GM21786 (cell line): ENCODE data around the gene ING3.
"Not testable (repeated sequence)": the region's sequence is repeated elsewhere in the genome, so short reads cannot be mapped to it uniquely, and the experiment has no call there.

Source experiments
- ATAC-seq: cut with Tn5 transposase; IDR thresholded peaks from one replicate; pipeline ENCODE4 v1.9.1; 2021; ENCODE audit not compliant: unreplicated experiment

ING3 gene

DNA sequence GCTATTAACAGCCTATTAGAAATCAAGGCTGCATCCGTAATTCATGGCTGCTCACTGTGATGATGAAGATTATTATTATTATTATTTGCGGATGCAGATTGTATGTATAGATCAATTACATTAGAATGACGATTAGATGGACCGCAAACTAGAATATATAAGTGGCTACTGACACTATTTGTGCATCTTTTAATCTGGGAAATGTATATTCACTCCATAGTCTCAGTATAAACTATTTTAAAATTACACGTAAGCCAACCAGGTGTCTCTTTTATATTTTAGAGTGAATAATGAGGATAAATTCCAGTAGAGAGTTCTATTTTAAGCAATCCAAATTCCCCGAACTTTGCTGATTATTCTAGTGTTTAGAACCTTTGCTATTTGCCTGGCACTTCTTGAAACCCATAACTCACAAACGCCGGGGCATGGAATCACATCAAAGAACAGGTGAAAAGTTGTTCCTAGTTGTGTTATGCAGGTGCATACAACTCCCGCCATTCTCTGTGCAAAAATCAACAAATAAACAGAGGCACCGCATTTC lies 509 bp upstream of the ING3 start:
- ATAC-seq, result no peak

DNA sequence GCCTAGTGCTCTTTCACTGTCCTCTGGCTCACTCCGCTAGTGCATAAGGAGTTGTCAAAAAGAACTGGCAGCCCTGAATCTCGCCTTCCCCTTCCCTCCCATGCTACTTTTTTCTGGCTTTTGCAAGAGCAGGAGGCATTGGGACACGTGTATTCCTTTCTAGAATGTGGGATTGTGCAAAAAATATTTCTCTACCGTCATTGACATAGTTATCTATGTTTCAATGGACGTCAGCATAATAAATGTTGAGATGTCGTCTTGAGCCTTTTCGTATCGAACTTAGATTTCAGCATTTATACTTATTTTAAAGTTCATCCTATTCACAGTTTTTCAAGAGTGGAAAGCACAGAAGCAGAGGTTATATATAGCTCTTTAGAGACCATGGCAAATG lies 727 bp downstream of the ING3 start:
- ATAC-seq, result no peak

DNA sequence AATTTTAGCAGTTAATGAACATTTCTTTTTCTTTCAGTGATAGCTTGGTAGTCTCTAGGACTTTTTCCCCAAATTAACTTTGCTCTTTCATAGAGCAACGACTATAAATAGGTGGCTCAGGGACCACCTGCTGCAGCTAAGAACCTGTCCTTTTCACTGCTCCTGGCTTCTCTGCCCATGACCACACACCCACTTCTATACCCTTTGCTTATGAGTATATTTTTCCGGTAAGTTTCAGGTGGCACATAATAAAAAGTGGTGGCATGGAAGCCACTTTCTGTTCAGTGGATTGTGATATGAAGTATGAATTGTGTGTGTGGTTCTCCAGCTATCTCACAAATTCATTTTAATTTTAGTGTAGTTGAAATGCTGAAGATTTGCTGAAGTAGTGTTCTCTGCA lies 1.2 kb downstream of the ING3 start:
- no peak for ATAC-seq

DNA sequence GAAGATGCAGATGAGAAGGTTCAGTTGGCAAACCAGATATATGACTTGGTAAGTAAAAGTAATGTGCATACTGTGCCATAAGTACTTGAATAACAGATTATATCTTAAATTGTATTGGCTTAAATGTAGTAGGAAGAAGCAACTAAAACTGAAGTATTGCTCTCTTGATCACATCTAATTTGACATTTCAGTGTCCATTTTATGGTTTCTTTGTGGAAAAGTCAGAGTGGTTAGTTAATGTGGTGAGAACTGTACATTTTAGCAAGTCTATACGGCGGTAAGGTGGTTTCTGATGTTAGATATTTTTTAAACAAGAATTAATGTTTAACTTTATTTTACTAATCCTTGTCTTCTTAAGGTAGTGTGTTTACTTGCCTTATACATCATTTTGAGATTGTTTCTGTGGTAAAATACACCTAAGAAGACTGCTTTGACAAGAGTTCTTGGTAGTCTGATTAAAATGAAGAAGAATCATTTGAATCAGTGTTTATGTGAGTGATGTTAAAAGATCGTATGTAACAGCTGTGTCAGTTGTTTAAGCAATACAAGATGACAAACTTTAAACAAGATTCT lies 5.1 kb downstream of the ING3 start:
- peak; percentile 34 for ATAC-seq

DNA sequence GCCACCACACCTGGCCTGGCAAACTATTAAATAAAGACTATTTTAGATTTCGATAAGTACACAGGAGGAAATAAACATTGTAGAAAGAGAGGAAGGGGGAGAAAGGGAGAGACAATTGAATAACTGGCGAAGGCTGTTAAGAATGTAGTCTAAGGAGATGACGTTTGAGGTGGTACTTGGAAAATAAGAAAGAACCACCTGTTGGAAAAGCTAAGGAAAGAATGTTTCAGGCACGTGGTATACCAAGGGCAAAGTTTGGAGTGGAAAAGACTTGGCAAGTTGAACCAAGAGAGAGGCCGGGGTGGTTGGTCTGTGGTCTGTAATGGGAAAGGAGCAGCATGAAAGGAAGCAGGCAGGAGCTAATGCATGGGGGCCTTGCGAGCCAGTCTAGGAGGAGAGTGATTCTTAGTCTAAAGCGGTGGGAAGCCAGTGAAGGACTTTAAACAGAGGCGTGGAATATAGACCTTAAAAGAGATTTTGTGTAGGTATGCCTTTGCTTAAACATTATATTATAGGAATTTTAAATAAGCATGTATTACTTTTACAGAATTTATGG lies 9.4 kb downstream of the ING3 start:
- no peak for ATAC-seq

DNA sequence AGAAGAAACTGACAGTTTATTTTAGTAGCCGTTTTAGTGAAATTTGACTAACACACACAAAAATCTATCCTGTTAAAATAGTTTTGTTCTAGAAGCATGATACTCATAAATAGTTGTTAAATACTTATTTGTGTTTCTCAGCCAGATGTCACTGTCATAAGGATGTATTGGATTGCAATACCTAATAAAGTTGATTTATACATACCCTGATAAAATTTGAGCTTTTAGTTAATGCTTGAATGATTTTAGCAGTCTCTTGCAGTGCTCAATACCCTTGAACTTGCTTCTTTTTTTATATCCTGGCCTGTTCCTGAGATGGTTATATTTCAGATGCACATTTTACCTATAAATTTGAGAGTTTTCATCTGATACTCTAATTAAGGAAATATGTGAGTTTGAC lies 10.1 kb downstream of the ING3 start:
- ATAC-seq, result no peak

DNA sequence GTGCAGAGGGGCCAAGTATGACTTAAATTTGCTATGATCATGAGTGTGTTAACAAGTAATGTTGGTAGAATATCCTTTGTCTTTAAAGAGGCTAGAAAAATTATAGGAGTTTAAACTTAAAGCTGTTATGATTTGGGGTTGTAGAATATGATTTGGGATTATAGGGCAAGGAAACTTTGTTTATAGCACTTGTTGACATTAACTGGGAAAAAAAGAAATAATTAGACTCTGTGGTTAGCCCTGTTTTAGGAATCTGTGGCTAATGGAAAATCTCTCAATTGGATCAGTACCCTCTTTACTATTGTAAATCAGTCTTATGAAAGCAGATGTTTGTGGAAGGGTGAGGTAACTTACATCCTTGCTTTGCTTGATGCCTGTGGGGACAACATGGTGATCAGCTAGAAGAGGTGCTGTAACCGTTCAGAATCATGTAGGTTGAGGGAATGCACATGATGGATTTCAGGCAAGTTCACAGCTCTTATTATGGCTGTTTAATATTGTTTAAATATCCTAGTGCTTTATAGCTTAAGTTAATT lies 11.1 kb downstream of the ING3 start:
- no peak for ATAC-seq

DNA sequence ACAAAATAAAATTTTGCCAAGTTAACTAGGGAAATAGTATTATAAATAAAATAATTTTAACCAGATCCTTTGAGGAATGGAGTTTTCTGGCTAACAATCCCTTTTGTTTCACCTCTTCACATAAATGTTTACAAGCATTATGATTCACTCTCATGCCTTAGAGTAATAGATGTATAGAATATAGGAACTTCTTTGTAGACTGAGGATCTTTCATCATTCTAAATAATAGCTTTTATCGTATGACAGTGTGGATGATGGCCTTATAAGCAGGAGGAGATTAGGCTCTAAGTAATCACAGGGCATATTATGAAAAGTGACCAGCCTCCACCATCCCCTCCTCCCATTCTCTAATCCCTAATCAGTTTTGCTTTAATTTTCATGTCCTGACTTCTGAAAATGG lies 13.5 kb downstream of the ING3 start:
- no peak for ATAC-seq

DNA sequence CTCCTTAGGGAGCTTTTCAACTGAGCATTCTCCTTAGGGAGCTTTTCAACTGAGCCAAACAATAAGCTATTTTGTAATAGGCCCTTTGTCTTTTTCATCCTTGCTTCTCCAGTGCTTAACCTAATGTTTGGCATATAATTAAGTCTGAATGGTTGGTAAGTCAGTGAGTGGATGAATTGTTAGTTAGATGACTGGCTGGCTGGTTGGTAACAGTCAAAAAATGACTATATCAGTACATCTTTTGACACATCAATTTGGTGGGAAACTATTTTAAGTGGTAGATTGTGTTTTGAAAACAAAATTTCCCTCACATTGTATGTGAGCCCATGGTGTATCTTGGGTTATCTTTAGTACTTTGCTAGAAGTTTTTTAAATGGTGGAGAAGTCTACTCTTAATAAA lies 16.4 kb downstream of the ING3 start:
- no peak for ATAC-seq

DNA sequence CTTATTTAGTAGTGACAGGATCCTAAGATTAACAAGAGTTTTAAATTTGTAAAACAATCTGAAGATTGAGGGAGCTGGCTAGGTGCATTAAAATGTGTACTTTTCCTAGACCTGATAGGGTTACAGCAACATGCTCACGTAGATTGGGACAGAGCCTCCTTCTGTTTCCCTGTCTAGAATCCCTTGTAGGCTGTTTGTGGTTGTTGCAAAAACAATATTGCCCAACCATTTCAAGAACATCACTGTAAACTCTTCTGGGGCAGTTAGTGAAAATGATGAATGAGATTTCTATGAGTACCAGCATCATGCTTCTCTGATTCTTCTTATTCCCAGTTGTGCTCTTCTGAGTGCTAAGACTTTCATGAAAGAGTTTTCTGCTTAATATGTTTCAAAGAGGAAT lies 23.3 kb downstream of the ING3 start:
- no peak for ATAC-seq

DNA sequence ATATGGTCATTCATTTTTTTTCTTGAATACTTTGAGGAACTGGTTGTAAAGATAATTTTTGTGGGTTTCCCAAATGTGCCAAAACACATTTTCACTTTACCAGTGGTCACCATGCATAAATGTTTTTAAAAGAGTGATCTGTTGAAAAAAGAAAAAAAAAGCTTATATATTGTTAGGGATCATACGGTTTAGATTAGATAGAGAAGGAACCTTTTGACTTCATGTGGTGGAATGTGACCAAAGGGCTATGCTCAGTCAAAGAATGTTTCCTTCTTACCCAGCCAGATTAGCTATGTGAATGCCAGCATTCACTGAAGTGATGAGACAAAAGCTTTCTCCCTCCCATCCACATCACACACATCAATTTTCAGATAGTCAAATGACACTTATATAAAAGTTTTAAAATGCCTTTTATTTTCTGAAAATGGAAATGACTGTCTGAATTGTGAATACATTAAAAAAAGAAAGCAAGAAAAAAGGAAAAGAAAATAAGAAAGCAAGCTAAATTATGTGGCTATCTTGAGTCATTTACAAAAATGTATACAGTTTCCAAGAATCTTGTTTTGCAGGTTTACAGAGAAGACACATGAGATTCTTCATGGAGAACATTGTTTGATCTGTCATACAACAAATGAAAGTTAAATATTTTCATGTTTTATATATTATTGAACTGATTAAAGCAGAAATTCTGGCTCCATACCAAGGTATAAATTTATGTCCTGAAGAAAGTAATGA lies 29.4 kb downstream of the ING3 start:
- no peak for ATAC-seq

DNA sequence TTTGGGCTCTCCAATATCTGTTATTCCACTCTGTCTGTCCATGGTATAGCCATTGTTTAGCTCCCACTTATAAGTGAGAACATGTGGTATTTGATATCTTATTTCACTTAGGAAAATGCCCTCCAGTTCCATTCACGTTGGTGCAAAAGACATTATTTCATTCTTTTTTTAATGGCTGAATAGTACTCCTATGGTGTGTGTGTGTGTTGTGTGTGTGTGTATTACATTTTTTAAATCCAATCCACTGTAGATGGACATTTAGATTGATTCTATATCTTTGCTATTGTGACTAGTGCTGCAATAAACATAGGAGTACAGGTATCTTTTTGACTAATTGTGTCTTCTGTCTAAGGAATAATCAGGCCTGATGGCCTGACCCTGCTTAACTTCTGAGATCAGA lies 30.5 kb downstream of the ING3 start:
- no peak for ATAC-seq

DNA sequence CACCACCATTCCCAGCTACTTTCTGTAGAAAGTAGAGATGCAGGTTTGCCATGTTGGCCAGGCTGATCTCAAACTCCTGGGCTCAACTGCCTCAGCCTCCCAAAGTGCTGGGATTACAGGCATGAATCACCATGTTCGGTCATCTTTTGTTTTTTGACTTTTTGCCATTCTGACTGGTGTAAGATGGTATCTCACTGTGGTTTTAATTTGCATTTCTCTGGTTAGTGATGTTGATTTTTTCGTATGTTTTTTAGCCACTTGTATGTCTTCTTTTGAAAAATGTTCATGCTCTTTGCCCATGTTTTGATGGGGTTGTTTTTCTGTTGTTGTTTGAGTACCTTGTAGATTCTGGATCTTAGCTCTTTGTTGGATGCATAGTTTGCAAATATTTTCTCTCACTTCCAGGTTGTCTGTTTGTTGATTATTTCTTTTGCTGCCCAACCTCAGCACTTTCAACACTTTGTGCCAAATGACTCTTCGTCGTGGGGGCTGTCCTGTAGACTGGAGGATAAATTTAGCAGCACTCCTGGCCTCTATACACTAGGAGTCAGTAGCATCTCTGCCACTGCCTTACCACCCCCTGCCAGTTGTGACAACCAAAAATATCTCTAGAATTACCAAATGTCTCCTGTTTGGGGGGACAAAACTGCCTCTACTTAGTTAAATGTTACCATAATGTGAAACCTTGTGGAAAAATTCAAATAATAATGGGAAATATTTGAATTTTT lies 31.5 kb downstream of the ING3 start:
- no peak for ATAC-seq

DNA sequence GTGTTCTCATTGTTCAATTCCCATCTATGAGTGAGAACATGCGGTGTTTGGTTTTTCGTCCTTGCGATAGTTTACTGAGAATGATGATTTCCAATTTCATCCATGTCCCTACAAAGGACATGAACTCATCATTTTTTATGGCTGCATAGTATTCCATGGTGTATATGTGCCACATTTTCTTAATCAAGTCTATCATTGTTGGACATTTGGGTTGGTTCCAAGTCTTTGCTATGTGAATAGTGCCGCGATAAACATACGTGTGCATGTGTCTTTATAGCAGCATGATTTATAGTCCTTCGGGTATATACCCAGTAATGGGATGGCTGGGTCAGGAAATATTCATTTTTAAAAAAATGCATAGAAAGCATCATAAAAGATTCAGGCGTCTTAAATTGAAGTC lies 33.0 kb downstream of the ING3 start:
- ATAC-seq, result not testable (repeated sequence)

DNA sequence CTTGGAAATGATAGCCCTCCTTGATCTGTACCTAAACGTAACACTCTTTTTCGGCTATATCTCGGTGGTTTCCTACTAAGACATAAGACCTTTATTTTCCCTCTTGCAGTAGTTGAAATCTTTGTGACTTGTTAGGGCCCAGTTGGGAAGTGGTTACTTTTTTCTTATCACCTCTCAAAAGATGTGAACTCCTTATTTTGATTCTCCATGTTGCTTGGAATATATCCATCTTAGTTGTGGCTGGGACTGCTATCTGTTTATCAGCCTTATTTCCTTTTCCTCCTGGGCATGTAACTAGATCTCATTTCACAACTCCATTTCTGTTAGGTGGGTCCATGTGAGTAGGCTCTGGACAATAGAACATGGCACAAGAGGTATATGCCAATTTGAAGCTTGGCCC lies 33.8 kb downstream of the ING3 start:
- no peak for ATAC-seq

DNA sequence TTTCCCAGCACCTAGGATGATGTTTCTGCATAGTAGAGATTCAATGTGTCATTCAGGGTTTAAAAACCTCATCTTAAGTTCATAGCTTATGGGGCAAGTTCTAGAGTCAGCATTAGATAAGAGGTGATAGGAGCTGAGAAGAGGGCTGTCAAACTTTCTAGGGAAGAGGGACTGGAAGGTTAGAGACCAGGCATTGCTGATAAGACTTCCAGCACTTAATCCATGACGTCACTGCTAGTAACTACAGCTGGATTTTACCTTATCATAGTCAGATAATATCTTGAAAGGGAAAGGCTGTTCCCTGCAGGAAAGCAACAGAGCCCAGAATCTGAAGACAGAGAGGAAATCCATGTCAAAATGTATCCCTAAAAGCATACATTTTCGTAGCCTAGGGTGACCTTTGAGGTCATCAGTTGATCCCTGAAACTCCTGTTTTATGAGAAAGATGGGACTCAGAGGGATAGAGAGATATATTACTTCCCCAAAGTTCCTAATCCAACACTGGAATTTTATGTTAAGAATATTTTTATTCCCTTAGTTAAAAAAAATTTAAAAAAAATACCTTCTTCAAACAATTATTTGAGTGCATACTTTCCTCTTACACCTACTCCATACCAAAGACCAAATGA lies 34.7 kb downstream of the ING3 start:
- ATAC-seq, result no peak

DNA sequence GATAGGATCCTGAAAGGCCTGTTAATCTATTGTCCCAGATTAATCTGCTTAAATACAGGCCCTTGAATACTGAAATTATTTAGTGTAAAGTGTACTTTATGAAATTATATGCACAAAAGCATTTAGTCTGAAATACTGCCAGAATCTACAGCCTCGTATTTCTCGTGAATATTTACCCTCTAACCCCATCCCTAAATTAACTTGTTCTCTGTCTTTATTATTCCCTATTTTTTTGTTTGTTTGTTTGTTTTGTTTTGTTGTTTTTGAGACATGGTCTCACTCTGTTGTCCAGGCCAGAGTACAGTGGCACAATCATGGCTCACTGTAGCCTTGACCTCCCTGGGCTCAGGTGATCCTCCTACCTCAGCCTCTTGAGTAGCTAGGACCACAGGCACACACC lies 35.3 kb downstream of the ING3 start:
- no peak for ATAC-seq

DNA sequence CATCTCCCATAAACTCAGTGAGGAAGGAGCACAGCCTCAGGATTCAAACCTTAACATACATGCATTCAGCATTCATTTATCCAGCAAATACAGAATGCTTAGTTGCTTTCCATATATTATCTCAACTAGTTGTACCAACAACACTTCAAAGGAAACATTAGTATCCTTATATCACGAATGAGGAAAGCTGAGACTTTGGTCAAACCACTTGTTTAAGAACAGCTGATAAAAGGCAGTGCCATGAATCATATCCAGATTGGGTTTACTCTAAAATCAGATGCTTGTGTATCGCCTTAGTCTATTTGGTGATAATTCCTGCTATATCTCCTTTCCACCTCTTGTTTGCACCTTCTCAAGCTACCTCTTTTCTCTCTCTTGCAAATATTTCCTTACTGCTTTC lies 36.1 kb downstream of the ING3 start:
- no peak for ATAC-seq

DNA sequence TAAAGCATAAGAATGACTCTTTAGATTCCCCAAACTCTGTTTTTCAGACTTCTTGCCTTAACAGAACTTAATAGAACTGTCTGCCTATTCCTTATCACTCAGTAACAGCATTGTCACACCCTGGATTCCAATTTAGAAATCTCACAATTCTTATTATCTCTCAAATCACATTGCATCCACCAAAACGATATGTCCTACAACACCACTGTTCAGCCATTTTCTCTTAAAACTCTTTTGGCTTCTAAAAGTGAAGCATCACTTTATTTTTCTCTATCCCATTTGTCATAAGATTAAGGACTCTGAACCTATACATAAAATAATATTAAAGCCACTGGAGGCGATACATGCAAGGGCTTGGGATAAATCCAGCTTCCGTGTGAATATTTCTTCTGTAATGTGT lies 36.7 kb downstream of the ING3 start:
- ATAC-seq, result no peak

DNA sequence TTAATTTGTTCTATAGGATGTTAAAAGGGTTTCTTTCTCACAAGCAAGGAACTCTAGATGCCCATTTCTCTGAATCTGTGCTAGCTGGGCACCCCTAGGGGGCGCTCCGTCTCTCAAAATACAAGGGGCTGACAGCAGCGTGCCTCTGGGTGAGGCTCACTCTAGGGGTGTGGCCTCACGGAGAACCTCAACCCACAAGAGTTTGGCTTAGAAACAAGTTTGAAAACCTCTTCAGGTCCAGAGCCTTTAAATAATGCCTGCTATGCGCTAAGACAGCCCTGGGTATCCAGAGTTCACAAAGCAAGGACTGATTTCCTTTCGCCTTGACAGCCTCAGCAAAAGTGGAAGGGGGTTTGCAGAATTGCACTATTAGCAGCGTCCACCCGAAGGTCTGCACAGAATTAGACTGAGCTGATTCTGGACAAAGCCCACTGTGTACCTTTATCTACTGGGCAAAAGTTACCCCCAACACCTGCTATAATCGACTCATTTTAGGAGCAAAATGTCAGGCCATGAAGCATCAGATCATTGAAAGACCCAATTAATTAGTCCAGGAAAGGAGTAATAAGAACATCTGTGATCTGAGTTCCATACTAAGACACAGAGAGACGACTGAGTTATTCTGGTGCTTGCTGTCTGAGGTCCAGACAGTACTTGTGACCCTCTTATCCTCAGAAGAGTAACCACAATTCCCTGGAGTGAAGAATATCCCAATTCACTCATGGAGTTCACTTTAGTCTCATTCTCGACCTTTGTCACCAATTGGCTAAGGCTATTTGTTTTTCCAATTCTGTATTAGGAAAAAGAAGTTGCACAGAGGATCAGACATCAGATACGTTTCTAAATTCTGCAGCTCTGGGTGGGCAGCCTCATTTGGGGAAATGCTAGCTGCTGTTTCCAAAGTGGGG lies 37.4 kb downstream of the ING3 start:
- ATAC-seq, result peak; percentile 91
